ENCODE results near the gene MAPK10.
"Not testable (repeated sequence)": the region's sequence is repeated elsewhere in the genome, so short reads cannot be mapped to it uniquely, and the experiment has no call there.

Gene MAPK10

GRCh38 chr4:86107112-86107511 is 252.7 kb downstream of the MAPK10 start:
- DNase-seq (ENCODE audit: low read depth in 2 of 2) = no peak

- no peak for DNase-seq (ENCODE audit: low read depth in 2 of 2)
These were observed 253.4 kb downstream of the MAPK10 start for GRCh38 chr4:86106475-86106874.

GRCh38 chr4:86101841-86102240 is 258.0 kb downstream of the MAPK10 start:
- no peak for DNase-seq (ENCODE audit: low read depth in 2 of 2)

GRCh38 chr4:86101410-86101809 is 258.4 kb downstream of the MAPK10 start:
- no peak for DNase-seq (ENCODE audit: low read depth in 2 of 2)

- DNase-seq (ENCODE audit: low read depth in 2 of 2) = no peak
These were observed 259.2 kb downstream of the MAPK10 start for GRCh38 chr4:86100539-86101215.

DNA sequence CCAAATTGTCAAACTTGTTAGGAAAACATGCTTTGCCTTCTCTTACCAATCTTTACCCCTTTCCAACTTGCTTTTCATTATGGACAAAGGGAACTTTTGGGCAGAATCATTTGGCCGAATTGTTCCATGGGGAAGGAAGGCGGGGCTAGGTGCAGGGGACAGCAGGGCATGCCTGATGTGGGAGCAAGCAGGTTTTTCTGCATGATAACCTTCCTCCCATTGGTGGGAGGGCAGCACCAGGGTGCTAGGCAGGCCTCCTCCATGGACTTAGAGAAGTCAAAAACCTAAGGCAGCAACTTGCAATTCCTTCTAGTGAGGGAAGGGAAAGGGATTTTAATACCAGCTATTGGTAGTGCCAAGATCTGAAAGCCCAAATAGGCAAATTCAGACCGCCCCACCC is 260.5 kb downstream of the MAPK10 start:
- no peak for DNase-seq (ENCODE audit: low read depth in 2 of 2)

- no peak for DNase-seq (ENCODE audit: low read depth in 2 of 2)
These were observed 261.2 kb downstream of the MAPK10 start for GRCh38 chr4:86098691-86099090.

DNA sequence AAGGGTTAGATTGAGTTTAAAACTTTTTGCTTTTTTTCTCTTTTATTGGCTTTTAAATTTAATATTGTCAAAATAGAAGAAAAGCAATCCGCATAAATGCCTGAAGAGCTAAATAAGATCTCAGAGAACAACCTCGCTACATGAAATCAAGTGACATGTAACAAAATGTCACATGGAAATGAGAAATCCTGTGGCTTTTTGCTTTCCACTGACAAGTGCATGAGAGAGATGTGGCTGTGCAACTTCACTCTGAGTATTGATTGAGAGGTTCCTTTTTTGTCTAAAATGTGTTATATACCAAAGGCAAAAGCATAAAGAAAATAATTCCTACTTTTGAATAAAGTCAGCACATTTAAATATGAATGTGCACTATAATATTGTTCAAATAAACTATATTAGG is 263.5 kb downstream of the MAPK10 start:
- DNase-seq (ENCODE audit: low read depth in 2 of 2) = no peak

DNA sequence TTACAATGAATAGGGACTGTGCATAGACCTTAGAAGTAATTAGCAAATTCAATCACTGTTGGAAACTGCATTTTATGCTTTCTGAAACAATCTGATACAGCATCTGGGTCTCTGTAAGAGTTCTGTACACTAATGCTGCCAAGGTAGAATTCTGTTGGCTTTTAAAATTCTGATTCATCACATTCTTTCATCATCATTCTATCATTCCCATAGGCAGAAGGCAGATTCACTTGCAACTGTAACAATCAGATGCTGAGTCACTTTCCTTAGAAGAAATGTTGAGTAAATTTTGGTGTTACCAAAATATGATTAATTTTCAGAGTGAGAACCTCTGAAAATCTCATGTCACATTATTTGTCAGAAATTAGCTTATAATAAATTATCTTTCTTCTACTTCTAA is 267.2 kb downstream of the MAPK10 start:
- no peak for DNase-seq (ENCODE audit: low read depth in 2 of 2)

DNA sequence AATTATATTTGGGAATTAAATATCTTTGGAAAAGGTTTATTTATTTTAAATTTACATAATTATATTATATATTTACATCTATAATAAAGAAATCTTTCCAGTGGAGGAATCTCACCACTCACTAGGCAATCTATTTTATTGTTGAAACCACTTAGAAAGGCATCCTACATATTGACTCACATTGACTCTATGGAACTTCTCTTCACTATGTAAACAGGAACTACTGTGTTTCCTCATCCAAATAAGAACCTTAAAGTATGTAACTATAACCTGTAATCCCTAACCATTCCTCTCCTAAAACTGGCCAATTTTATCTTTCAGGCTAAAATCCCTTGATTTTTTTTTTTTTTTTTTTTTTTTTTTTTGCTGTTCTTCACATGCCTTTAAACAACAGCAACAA is 268.7 kb downstream of the MAPK10 start:
- no peak for DNase-seq (ENCODE audit: low read depth in 2 of 2)

- DNase-seq (ENCODE audit: low read depth in 2 of 2) = no peak
These were observed 270.0 kb downstream of the MAPK10 start for GRCh38 chr4:86089781-86090323.

- DNase-seq (ENCODE audit: low read depth in 2 of 2) = no peak
These were observed 270.8 kb downstream of the MAPK10 start for GRCh38 chr4:86089053-86089452.

DNA sequence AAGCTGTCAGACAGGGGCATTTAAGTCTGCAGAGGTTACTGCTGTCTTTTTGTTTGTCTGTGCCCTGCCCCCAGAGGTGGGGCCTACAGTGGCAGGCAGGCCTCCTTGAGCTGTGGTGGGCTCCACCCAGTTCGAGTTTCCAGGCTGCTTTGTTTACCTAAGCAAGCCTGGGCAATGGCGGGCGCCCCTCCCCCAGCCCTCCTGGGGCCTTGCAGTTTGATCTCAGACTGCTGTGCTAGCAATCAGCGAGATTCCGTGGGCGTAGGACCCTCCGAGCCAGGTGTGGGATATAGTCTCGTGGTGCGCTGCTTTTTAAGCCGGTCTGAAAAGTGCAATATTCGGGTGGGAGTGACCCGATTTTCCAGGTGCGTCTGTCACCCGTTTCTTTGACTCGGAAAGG is 284.1 kb downstream of the MAPK10 start:
- DNase-seq (ENCODE audit: low read depth in 2 of 2) = not testable (repeated sequence)

GRCh38 chr4:86060341-86060740 is 299.5 kb downstream of the MAPK10 start:
- DNase-seq (ENCODE audit: low read depth in 2 of 2) = no peak

GRCh38 chr4:86058621-86059020 is 301.2 kb downstream of the MAPK10 start:
- no peak for DNase-seq (ENCODE audit: low read depth in 2 of 2)

DNA sequence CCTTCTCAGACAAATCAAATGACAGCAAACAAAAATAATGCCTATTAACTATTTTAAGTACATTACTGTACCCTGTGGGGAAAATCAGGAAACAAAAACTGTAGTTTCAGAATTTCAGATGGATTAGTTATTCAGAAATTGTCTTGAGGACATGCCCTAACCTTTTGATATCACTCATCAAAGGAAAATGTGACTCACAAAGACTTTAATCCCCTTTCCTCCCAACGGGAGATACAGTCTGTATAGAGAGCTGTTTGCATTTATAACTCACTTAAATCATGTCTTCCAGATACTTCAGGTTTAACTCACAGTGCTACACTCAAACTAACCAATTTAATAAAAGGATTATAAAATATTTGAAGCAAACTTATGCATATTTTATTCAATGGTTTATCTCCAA is 304.0 kb downstream of the MAPK10 start:
- DNase-seq (ENCODE audit: low read depth in 2 of 2) = no peak

DNA sequence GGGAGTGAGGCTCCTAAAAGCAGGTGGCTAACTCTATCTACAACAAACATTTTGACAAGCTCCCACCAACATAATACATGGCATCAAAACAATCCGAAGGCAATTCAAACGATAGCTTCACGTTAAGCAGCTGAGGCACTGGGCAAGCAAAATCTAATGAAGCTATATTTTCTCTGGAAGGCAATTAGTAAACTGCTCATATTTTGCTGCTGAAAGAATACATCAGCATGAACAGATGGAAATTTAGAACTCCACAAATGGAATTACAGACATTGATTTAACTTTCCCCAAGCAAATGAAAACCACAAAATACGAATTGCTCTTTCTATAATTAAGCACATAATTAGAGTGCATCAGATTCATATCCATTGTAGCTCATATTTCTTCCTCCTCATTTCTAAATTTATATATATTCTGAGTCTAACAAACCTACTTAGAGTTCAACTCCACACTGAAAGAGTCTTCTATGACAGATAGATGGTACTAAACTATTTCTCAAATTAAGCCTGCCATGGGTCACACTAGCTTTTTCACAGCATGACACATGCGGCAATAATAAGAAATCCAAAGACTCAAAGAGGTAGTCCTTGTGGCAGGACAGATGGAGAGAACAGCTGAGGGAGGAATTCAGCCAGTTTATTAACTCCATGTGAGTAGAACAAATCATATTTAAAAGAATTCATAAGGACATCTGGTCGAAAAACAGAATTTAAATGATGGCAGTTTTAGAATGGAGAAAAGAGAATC is 305.4 kb downstream of the MAPK10 start:
- no peak for DNase-seq (ENCODE audit: low read depth in 2 of 2)

DNA sequence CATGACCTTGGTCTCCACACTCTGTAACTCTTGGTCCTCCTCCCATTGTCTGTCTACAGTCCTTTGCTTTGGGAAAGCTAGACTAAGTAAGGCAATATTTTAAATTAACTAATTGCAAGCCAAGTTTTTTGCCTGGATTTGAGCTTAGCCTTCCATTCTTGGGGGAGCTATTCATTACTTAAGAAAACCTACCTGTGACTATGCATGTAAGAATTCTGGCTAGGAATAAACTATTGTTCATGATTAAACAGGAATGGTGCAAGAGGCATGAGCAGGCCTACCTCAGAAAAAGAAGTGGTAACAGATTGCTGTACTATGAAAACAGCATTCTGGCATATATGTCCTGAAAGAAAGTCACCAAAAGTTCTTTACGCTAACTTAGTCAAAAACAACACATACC is 309.4 kb downstream of the MAPK10 start:
- no peak for DNase-seq (ENCODE audit: low read depth in 2 of 2)

GRCh38 chr4:86048426-86048825 is 311.4 kb downstream of the MAPK10 start:
- DNase-seq (ENCODE audit: low read depth in 2 of 2) = no peak

DNA sequence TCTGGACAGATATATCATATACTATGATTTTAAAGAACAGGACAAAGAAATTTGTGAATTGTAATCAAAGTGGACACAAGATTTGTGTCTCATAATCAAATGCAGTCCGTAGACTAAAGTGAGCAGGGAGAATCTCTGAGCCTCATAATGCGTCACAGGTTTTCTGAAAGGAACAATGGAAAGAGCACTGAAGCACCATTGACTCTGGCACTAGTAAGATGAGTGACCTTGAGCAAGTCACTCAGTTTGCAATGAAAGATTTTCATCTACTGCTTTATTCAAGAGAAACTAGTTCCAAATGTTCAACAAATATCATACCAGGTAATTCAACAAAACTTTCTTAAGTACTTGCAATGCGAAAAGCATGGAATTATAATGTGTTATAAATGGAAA is 315.3 kb downstream of the MAPK10 start:
- no peak for DNase-seq (ENCODE audit: low read depth in 2 of 2)

DNA sequence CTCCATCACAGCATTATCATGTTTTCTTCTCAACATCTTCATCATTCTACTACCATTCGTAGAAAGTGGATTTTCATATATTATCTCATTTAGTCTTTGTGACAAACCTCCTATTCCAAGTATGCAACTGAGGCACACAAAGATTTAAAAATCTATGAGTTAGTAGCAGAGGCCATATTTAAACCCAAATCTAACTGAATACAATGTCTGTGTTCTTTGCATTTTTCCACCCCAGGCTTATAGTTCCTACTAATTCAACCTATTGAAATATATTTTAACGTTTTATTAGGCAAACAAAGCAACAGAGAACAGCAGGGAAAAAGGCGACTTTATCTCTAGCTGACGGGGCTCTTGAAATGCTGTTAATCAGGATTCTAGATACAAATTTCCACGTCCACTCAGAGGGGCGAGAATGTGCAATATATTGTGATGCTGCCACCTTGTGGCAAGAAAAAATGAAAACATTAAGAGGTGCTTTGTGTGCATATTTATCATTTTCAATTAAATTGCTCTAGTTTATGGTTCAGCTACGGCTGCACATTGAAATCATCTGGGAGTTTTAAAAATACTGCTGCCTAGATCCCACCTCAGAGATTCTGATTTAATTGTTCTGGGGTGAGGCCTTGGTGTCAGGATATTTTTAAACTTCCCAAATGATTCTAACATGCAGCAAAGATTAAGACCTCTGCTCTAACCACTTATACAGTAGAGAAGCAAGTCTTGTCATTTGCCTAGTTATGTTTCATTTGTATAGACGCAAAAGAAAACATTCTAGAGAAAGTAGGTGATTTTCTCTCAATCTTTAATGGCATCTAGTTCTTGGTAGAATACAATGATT is 315.9 kb downstream of the MAPK10 start:
- no peak for DNase-seq (ENCODE audit: low read depth in 2 of 2)

GRCh38 chr4:86038037-86038436 is 321.8 kb downstream of the MAPK10 start:
- no peak for DNase-seq (ENCODE audit: low read depth in 2 of 2)

All from stimulated activated CD8-positive, alpha-beta memory T cell treated with anti-CD3 and anti-CD28 coated beads, Interleukin-7, amount 100 ng/mL, for 1 hour (primary cell).